Upper lobe of left lung (tissue), 4 donors: Measurements from ENCODE around the gene BCAT1.

Experiments used
- CTCF ChIP-seq, 6 experiments: fragments of 450-650 bp in 4 of 6; fragments of 200-600 bp in 2 of 6; sonication (generic) in 2 of 6; IDR thresholded peaks; one replicate each; pipeline ENCODE4 v1.5.1; 2016 to 2019; ENCODE audit warnings: antibody characterized with exemption in 6 of 6
- POLR2A ChIP-seq, 4 donors: fragments of 450-650 bp; IDR thresholded peaks; one replicate each; pipeline ENCODE4 v1.5.1; 2016 to 2017; ENCODE audit warnings: antibody characterized with exemption in 4 of 4, mild to moderate bottlenecking in 2 of 4

- no peak for TF ChIP-seq CTCF (IDR thresholded peaks at IDR 0.05)
- TF ChIP-seq POLR2A (IDR thresholded peaks at IDR 0.05): no peak
These were observed 124.9 kb downstream of the BCAT1 start for GRCh38 chr12:24823808-24824515.
